ENCODE measurements around the gene PPP1R11.

GRCh38 chr6:30096829-30097228 is 29.8 kb downstream of the PPP1R11 start:
- TF ChIP-seq CTCF (conservative IDR thresholded peaks at IDR 0.05 in 1 of 2, IDR thresholded peaks at IDR 0.05 in 1 of 2; ENCODE audit: extremely low read depth in 1 of 2, insufficient read depth in 1 of 2, low read depth in 1 of 2, low read length in 2 of 2) (no peak), EZH2 (IDR thresholded peaks at IDR 0.05; ENCODE audit: borderline replicate concordance, low read length) (no peak)

Data from mammary epithelial cell (primary cell).